GM12873 (cell line): ENCODE results near the gene A4GALT.

ENCODE experiments used
- CTCF ChIP-seq: IDR thresholded peaks from 2 replicates; pipeline ENCODE4 v1.5.1; 2012; ENCODE audit warnings: low read depth, mild to moderate bottlenecking, moderate library complexity, low read length, control low read depth; ENCODE audit not compliant: insufficient read depth; ENCODE audit errors: missing control alignments

The A4GALT gene

GRCh38 chr22:42716221-42716620, 4.4 kb downstream of the A4GALT start:
- no peak for TF ChIP-seq CTCF

GRCh38 chr22:42714768-42715390, 5.8 kb downstream of the A4GALT start:
- TF ChIP-seq CTCF, result no peak

- no peak for TF ChIP-seq CTCF
Observed at GRCh38 chr22:42714308-42714707, 6.4 kb downstream of the A4GALT start.

- no peak for TF ChIP-seq CTCF
Observed at GRCh38 chr22:42711895-42712837, 8.5 kb downstream of the A4GALT start.

GRCh38 chr22:42711281-42711731, 9.4 kb downstream of the A4GALT start:
- no peak for TF ChIP-seq CTCF

GRCh38 chr22:42708417-42708816, 12.3 kb downstream of the A4GALT start:
- no peak for TF ChIP-seq CTCF

- no peak for TF ChIP-seq CTCF
Observed at GRCh38 chr22:42707496-42707895, 13.2 kb downstream of the A4GALT start.
